Measurements from ENCODE around the gene CRCP.

DNA sequence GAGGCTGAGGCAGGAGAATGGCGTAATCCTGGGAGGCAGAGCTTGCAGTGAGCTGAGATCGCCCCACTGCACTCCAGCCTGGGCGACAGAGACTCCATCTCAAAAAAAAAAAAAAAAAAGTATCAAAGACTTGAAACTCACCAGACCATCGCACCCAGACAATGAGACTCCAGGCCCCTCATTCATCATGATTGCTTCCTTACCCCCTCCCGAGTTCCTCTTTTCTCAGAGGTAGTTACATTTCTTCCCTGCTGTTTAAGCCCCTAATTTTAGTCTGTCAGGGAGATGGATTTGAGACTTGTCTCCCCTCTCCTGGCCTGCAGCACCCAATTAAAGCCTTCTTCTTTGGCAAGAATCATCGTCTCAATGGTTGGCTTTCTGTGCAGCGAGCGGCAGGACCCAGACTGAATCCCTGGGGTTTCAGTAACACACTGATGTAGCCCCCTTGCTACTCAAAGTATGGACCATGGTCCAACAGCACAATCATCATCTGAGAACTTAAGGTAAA is 71.1 kb downstream of the CRCP start:
- TF ChIP-seq EZH2 (IDR thresholded peaks at IDR 0.05) (no peak), POLR2AphosphoS5 (IDR thresholded peaks at IDR 0.05; ENCODE audit: borderline replicate concordance, low read depth, low read length) (no peak), FOXP2 (optimal IDR thresholded peaks at IDR 0.05; ENCODE audit: control extremely low read depth, extremely low read length, insufficient read depth) (no peak)
